NCI-H2081 treated with DMSO at 0.1 percent for 48 hours (cell line): ENCODE data around the gene NCF2.
"Not testable (repeated sequence)": the region's sequence is repeated elsewhere in the genome, so short reads cannot be mapped to it uniquely, and the experiment has no call there.

Experiments used
- DNase-seq: peaks from one replicate; lab custom pipeline; 2025; lab: John Stamatoyannopoulos, UW

The NCF2 gene

DNA sequence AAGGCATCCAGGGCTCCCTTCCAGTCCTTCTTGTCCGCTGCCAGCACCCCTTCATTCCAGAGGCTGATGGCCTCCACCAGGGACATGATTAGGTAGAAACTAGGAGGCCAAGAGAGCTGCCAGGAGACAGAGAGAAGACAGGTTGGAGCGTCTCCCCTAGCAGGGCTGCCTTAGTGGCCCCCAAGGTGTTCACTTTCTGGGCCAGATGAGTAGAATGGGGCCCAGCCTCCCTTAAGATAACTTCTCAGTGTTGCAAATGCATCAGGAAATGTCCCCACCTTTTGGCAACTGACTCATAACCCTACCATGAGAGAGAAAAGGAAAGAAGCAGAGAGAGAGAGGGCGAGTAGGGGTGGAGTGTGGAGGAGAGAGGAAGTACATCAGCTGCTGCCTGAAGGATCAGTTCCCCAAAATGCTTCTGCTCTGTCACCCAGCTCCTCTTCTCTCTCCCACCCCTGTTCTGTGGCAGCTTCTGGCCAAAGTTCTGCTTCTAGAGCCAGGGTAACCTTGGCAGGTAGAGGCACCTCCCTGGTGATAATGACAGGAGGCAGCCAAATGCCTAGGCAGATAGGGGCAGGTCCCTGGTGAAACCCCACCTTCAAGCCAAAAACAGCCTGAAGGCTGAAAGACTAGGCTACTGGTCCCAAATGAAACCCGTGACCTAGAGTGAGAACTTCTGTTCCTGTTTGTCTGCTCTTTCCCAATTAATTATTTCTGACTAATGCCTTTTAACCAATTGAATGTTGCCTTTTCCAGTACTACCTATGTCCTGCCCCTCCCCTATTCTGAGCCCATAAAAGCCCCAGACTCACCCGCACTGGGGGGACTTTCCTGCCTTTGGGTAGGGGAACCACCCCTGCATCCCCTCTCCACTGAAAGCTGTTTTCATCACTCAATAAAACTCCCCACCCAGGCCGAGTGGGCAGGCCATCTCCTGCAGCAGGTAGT is at the start of gene NCF2:
Gene NCF2, minus strand, starts transcription at position 216 of the 948 bp plus-strand sequence. Its CDS starts 130 bp downstream, at position 86.
- no peak for DNase-seq

DNA sequence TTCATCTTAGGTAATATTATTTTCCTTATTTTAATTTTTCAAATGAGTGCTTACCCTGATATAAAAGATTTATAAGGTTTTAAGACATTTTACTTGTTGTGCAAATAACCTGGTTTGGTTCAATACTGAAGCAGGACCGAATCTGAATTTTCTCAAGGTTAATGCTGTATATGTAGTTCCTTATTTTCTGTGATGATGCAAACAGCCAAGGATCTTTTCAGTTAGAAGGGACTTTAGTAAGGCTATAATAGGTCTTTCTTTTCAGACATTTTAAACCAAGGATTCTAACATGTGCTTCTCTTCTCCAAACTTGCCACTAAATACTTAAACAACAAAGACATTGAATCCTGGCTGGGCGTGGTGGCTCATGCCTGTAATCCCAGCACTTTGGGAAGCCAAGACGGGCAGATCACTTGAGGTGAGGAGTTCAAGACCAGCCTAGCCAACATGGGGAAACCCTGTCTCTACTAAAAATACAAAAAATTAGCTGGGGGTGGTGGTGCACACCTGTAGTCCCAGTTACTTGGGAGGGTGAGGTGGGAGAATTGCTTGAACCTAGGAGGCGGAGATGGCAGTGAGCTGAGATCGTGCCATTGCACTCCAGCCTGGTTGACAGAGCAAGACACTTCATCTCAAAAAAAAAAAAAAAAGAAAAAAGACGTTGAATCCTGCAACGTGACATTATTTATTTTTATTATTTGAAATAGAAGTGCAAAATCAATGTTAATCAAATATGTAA is 48.6 kb upstream of the NCF2 start:
- DNase-seq: no peak

GRCh38 chr1:183636783-183637182 is 46.5 kb upstream of the NCF2 start:
- no peak for DNase-seq

- no peak for DNase-seq
Observed at GRCh38 chr1:183636334-183636682, 46.0 kb upstream of the NCF2 start.

GRCh38 chr1:183635606-183636333 is 45.5 kb upstream of the NCF2 start, which contains the start of gene ARPC5:
TSS of gene ARPC5 (minus strand) at chr1:183635783. CDS start at chr1:183635659, 124 bp downstream.
- peak; percentile 89 for DNase-seq

GRCh38 chr1:183635099-183635605 is 44.9 kb upstream of the NCF2 start:
- no peak for DNase-seq

DNA sequence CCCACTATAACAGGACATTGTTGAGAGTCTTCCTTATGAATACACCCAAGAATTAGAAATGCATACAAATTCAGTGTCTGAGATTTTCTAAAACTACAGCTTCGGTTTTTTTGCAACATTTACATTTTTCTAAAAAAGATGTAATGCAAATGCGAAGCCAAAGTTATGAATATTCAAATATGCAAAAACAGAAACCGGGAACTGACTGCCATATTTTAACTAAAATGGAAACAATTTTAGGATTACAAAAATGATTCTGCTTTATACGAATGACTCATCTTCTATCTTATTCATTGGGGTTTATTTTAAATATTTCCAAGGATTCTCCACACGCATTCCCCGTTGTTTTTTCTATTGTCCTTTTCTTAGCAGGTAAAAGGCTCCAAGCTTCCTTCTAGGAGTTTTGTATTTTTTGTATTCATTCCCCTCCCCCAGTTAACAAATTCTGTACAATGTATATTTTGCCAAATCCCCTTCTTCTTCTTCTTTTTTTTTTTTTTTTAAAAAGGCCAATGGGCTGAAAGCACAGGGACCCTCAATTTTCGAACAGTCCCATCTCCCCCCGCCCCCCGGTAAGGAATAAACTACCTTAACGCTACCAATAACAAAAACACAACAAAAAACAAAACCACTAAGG is 44.3 kb upstream of the NCF2 start:
- no peak for DNase-seq

- DNase-seq: no peak
Observed at GRCh38 chr1:183633676-183634343, 43.6 kb upstream of the NCF2 start.

- no peak for DNase-seq
Observed at GRCh38 chr1:183632964-183633363, 42.7 kb upstream of the NCF2 start.

GRCh38 chr1:183632114-183632513 is 41.9 kb upstream of the NCF2 start:
- DNase-seq: no peak

- DNase-seq: no peak
Observed at GRCh38 chr1:183630748-183631147, 40.5 kb upstream of the NCF2 start.

DNA sequence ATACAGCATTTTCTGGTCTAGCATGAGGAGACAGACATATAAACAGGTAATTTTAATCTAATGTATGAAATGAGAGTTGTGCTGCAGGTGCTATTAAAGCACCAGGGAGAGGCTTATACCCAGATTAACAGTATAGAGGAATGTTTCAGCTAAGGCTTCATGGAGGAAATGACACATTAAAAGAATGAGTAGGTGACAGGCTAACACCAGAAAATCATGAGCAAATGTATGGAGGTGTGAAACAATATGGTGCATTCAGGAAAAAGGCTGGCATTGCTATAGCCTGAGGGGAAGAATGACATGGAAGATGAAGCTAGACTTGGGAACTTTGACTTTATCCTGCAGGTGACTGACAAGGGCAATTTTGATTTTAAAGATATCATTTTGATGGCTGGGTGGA is 38.3 kb upstream of the NCF2 start:
- DNase-seq: no peak

GRCh38 chr1:183626236-183626635 is 36.0 kb upstream of the NCF2 start:
- DNase-seq: not testable (repeated sequence)

GRCh38 chr1:183622884-183623785 is 32.9 kb upstream of the NCF2 start:
- DNase-seq: peak; percentile 48

GRCh38 chr1:183622013-183622412 is 31.8 kb upstream of the NCF2 start:
- DNase-seq: no peak

- DNase-seq: no peak
Observed at GRCh38 chr1:183620311-183620710, 30.1 kb upstream of the NCF2 start.

DNA sequence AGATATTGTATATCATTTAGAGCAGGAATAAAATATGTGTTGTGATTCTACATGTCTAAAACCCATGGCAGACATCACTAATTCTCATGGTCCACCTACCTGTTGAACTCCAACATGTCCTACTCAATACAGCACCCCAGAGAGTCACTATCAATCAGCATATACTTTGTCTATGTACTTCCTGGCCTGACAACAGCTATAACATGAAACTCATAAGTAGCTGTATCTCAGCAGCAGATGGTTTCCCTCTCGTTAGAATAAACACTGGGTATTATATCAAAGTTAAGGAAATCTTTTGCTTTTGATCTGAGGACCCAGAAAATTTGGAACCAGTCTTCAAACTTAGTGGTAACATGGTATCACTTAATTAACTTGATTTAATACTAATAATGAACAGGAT is 29.5 kb upstream of the NCF2 start:
- DNase-seq: no peak

DNA sequence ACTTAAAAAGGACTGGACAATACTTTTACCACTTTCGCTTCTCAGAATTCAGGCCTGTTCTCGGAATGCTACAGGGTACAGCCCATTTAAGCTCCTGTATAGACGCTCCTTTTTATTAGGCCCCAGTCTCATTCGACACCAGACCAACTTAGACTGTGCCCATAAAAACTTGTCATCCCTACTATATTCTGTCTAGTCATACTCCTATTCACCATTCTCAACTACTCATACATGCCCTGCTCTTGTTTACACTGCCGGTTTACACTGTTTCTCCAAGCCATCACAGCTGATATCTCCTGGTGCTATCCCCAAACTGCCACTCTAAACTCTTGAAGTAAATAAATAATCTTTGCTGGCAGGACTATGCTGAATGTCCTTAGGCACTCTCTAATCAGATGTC is 27.9 kb upstream of the NCF2 start:
- not testable (repeated sequence) for DNase-seq

GRCh38 chr1:183612975-183613374 is 22.7 kb upstream of the NCF2 start:
- not testable (repeated sequence) for DNase-seq

- no peak for DNase-seq
Observed at GRCh38 chr1:183612407-183612806, 22.1 kb upstream of the NCF2 start.
